HG03196 (cell line): Measurements from ENCODE around the gene CEMIP2.
A peak's percentile ranks its signal among the peaks of the same experiment; 100 is the strongest.

Experiments used
- ATAC-seq: cut with Tn5 transposase; IDR thresholded peaks from one replicate; pipeline ENCODE4 v1.9.1; 2021; ENCODE audit not compliant: unreplicated experiment

The CEMIP2 gene

DNA sequence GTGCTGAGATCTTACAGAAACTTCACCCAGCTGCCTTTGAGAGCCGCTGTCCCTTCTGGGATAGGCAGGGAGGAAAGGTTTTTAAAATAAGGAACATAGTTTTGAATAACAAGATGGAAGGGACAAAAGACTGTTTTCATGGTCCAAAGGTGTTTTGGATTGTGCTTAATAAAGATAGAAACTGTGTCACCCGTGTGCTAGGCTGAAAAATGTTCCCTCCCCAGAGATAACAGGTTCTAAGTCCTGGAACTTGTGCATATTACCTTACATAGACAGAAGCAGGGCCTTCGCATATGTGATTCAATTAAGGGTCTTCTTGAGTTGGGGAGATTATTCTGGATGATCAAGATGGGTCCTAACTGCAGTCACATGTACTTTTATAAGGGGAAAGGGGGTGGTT lies 1.9 kb upstream of the CEMIP2 start:
- ATAC-seq: no peak

DNA sequence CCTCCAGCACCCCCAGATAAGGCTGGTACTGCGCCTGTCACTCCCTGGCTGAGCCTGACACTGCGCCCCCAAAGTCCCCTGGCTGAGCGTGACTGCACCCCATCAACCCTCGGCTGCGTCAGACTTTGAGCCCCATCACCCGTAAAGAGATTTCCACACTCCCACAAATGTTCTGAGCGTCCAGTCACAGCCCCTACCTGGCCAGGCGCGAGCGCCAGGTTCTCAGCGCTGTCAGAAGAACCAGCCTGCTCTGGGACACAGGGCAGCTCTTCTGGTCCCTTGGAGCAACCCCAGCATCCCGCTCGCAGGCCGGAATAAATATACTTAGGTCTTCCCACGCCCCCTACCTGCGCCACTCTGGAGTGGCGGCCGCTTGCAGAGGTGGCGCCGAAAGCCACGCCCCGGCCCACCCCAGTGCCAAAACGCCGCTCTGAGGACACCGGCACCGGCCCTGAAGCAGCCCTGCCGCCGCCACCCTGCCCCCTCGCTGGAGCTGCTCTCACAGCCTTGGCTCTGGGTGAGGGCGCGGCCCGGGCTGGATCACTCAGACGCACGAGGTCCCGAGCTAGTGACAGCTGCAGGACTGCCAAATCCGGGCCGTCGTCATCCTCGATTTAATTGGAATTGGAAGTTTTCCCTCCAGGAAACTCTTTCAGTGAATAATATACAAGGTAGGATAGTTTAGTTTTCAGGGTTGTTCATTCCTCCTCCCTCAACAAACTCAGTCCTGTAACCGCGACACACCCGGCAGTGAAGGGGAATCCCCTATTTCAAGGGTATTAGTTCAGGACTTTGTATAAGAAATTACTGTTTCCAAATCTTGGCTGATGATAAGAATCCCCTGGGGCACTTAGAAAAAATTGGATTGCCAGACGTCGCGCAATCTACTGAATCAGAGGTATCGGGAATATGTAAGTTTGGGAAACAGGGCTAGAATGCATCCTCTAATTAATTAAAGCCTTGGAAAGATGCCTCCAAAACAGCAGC lies 1.2 kb upstream of the CEMIP2 start:
- peak; percentile 44 for ATAC-seq

DNA sequence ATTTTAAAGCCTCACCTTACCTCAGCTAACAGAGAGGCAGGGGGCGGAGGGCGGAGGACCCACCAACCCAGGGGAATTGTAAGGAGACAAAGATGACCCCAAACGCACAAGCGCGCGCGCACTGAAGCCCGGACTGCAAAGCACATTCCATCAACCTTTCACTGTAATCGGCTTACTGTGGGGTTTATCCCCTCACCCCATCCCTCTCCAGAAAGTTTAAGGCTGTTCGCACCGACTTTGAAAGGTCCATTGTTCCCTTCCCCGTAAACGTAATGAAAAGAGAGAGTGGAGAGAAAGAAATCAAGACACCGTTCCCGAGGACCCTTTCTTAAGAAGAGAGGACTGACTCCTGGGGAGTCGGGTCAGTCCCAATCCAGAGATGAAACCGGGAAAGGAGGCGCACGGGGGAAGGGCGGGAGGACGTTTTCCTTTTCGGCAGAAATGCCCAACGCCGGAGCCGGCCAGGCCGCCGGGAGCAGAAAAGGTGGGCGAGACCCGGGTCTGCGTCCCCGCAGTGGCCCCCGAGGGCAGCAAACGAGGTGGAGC lies 464 bp downstream of the CEMIP2 start:
- ATAC-seq: no peak

DNA sequence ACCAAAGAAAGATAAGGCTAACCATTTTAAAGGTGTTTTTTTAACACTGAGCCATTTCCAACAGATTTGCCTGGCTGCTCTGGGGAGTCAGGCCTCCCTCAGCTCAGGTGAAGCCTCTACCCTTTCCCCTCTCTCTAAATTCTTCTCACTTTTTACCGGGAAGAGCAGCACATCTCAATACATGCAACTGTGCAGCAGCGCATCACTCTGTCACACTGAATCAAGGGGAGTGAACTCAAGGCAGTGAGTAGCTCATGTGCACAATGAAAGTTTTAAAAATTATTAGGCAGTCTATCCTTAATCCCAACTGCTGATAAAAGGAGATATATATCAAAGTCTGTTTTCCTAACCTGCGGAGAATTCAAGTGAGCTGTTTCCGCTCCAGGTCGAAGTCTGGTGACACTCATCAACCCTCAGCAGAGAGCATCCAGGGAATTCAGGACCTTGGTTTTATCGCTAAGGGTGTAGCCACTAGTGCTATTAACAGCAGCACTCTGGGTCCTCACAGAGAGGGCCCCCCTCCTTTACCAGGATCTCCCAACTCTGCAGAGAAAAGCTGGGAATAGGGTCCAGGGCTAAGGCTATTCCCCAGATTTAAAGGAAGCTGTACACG lies 1.0 kb downstream of the CEMIP2 start:
- no peak for ATAC-seq

GRCh38 chr9:71766663-71767062 lies 1.6 kb downstream of the CEMIP2 start:
- peak; percentile 17 for ATAC-seq

GRCh38 chr9:71765693-71766092 lies 2.6 kb downstream of the CEMIP2 start:
- no peak for ATAC-seq

DNA sequence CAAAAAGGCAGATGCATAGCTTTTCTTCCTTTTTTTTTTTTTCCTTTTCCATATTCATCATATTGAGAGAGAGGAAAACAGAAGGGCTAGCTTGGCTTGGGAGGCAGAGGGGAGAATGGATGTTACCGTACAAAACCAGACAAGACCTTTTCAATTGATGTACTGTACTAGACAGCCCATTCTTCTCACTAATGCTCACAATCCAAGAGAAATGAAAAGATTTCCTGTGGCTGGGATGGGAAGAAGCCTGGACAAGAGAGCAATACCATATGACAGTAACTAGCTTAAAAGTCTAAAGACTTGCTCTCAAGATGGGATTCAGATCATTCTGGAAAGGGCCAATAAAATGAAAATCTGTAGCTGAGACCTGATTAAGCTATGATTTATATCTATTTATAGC lies 3.4 kb downstream of the CEMIP2 start:
- no peak for ATAC-seq

DNA sequence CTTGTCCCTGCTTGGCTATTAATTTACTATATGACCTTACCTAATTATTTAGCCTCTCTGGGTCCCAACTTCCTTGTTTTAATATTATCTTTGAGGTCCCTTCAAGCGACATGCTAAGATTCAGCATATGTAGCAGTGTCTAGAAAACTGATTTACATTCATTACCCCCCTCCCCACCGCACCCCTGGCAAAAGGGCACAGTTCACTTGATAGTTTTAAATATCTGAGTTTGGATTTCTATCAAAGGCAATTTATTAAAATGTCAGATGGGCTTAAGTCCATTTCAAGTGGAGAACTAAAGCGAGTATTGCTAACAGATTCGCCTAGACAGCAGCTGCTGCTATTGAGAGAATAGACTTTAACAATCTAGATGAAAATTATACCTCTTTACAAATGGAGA lies 3.9 kb downstream of the CEMIP2 start:
- no peak for ATAC-seq

DNA sequence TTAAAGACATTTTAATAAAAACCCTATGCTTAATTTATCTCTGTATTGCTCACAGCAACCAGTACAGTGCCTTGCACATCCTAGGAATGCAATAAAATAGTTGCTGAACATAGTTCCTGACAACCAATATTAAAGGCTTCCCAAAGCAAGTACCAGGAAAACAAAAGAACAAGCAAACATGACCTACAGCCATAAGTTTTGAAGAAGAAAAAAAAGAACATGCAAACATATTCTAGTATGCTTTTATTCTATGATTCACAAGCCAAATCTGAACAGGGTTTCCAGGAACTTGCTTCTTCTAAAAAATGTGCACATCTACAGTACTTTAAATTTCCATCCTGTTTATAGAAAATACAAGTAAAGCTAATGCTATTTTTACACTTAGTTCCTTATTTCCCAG lies 4.5 kb downstream of the CEMIP2 start:
- no peak for ATAC-seq

DNA sequence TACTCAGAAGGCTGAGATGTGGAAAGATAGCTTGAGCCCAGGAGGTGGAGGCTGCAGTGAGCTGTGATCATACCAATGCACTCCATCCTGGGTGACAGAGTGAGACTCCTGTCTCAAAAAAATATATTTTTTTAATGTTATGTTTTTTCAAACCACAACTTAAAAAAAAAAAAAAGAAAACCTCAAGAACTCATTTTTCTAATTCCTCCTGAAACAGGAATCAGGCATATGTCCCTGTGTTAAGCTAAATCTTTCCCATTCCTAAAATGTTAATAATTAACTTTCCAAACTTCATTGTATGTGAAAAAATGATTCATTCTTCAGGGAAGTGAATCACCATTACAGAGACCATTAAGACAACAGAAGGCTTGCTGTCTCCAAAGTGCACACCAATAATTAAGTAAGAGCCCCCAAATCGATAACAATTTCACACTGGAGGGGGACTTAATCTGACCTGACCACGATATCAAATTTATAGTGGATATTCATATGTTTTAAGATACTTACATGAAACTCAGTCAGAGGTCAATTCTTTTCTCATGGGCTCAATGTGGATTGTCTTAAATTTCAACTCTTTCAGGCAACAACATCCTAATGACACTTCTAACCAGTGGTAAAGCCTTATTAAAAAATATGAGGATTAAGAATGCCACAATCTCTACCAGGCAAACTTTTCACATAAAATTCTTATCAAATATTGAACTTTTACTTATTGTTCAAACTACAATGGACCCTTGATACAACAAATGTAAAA lies 5.2 kb downstream of the CEMIP2 start:
- ATAC-seq: no peak

DNA sequence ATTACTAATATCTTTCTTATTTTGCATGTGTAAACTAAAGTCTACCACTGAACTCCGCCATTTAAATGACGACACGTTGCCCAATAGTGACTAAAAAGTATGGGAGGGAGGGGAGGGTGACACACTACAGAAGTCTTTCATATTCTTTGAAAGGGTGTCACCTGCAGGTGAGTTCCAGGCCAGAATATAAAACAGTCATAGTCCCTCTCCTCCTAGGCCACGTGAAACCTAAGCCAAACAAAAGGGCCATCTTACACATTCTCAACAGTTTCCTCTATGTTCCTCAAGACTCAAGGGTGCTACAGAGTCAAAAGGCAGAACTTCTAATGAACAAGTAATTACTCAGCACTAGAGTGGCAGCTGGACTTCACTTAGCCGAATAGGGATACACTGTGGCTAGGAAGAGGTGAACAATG lies 6.4 kb downstream of the CEMIP2 start:
- no peak for ATAC-seq

GRCh38 chr9:71760901-71761300 lies 7.4 kb downstream of the CEMIP2 start:
- no peak for ATAC-seq

GRCh38 chr9:71758785-71759184 lies 9.5 kb downstream of the CEMIP2 start:
- no peak for ATAC-seq

GRCh38 chr9:71758277-71758676 lies 10.0 kb downstream of the CEMIP2 start:
- no peak for ATAC-seq

GRCh38 chr9:71756753-71757152 lies 11.6 kb downstream of the CEMIP2 start:
- ATAC-seq: no peak

GRCh38 chr9:71755869-71756268 lies 12.4 kb downstream of the CEMIP2 start:
- no peak for ATAC-seq

GRCh38 chr9:71755230-71755629 lies 13.1 kb downstream of the CEMIP2 start:
- ATAC-seq: no peak

- ATAC-seq: no peak
Measured at GRCh38 chr9:71754151-71754550, 14.2 kb downstream of the CEMIP2 start.

- no peak for ATAC-seq
Measured at GRCh38 chr9:71752928-71753327, 15.4 kb downstream of the CEMIP2 start.

- no peak for ATAC-seq
Measured at GRCh38 chr9:71752352-71752751, 16.0 kb downstream of the CEMIP2 start.

- ATAC-seq: no peak
Measured at GRCh38 chr9:71748280-71748743, 20.0 kb downstream of the CEMIP2 start.
